Right cardiac atrium (tissue), 5 donors: ENCODE data around the gene ARID3C. TPM values are rescaled to one million over a fixed set of nuclear protein-coding genes. Genes with fewer than 3 reads are reported as not detected.
A peak's percentile ranks its signal among the peaks of the same experiment; 100 is the strongest.

Experiments
- ATAC-seq, 2 donors: fragments of 200-7000 bp; cut with Tn5 transposase; one replicate each; pipeline versions ENCODE4 v1.8.0 to v1.9.1; 2020; ENCODE audit warnings: moderate library complexity in 2 of 2, mild to moderate bottlenecking in 1 of 2
- DNase-seq, 3 donors: peaks; one replicate each; pipeline ENCODE4 v3.0.0-alpha.2; 2020
- H3K27ac ChIP-seq: one replicate; pipeline ENCODE4 v1.5.1; 2013; ENCODE audit warnings: mild to moderate bottlenecking, low read length, control low read depth, moderate library complexity
- H3K27me3 ChIP-seq: one replicate; pipeline ENCODE4 v1.6.1; 2013; ENCODE audit not compliant: control insufficient read depth, insufficient read depth
- H3K4me1 ChIP-seq: one replicate; pipeline ENCODE4 v1.6.1; 2013; ENCODE audit warnings: low read length; ENCODE audit not compliant: control insufficient read depth, insufficient read depth
- H3K4me3 ChIP-seq: one replicate; pipeline ENCODE4 v1.5.1; 2013; ENCODE audit warnings: low read length, control low read depth
- H3K9me3 ChIP-seq: one replicate; pipeline ENCODE4 v1.6.1; 2013; ENCODE audit warnings: low read length; ENCODE audit not compliant: control insufficient read depth
- WGBS: extraction: QIAGEN DNeasy Blood & Tissue Kit; methylation state at CpG from one replicate; pipeline ENCODE4 v1.1.7; 2013; 5-methylcytosine and 5-hydroxymethylcytosine counted together
- intact Hi-C, 4 donors: fragments of 100-400 bp; cut with DNase I; formaldehyde crosslinking; loops; one replicate each; pipeline versions ENCODE4 v1.11.0 to v1.14.0; 2022 to 2023
- polyA plus RNA-seq: library from polyadenylated mRNA; stranded (reverse); fragments of 200-250 nt; gene quantifications from one replicate; pipeline ENCODE4 v1.2.3, GENCODE V29; 2013
- total RNA-seq, 4 donors: library from RNA; stranded (reverse); fragmentation: NEBNext Ultra II Directional; extraction: Animal tissue kit (Norgen Biotek cat#: 25700); gene quantifications; one replicate each; pipeline ENCODE4 v1.2.1, GENCODE V29; 2021
- donor health status: healthy with polysubstance abuse.
- donor health status: DM: no; HTN: yes; CAD: no.
- donor health status: DM: no; HTN: no; CAD: no.
- donor health status: DM: no; HTN: yes; CAD: no; lungs with severe emphysema.
- donor health status: DM: yes; HTN: yes; CAD: no.

Gene ARID3C
- total and polyA plus RNA-seq, 5 donors = not detected

- no peaks in the 10 kb centered on the region for H3K9me3 ChIP-seq
- ATAC-seq = no peak
- H3K4me1 ChIP-seq = no peaks in the 10 kb centered on the region
- intact Hi-C loops = loop anchor here in 1 of 4 donors (10.0 kb wide), 1 partner anchor 68 kb away; no protein-coding TSS in a partner anchor
- H3K4me3 ChIP-seq = peak overlapping the region; percentile 49
- H3K27me3 ChIP-seq = no peaks in the 10 kb centered on the region
- no peak for DNase-seq
- 8% methylated on average over 23 of the region's 23 CpGs for WGBS
- peak overlapping the region; percentile 80 for H3K27ac ChIP-seq
These were observed 8.0 kb upstream of the ARID3C start for GRCh38 chr9:34636791-34637355.

- H3K4me1 ChIP-seq = no peaks in the 10 kb centered on the region
- 91% methylated on average over 14 of the region's 14 CpGs for WGBS
- no peaks in the 10 kb centered on the region for H3K9me3 ChIP-seq
- DNase-seq (peak in 1 of 3 donors; percentile 50), ATAC-seq (no peak)
- no peak overlapping the region for H3K27ac ChIP-seq
- H3K27me3 ChIP-seq = no peaks in the 10 kb centered on the region
- intact Hi-C loops = loop anchor here in 1 of 4 donors (10.0 kb wide), 1 partner anchor 69 kb away; no protein-coding TSS in a partner anchor
- H3K4me3 ChIP-seq = no peak overlapping the region
These were observed 6.7 kb upstream of the ARID3C start for GRCh38 chr9:34635556-34635955.

GRCh38 chr9:34634551-34635248 is 5.8 kb upstream of the ARID3C start:
- ATAC-seq = no peak
- intact Hi-C loops = loop anchor here in 1 of 4 donors (10.0 kb wide), 1 partner anchor 70 kb away; no protein-coding TSS in a partner anchor
- no peak overlapping the region for H3K4me3 ChIP-seq
- no peak overlapping the region for H3K27ac ChIP-seq
- no peaks in the 10 kb centered on the region for H3K27me3 ChIP-seq
- 70% methylated on average over 3 of the region's 3 CpGs for WGBS
- H3K4me1 ChIP-seq = no peaks in the 10 kb centered on the region
- no peaks in the 10 kb centered on the region for H3K9me3 ChIP-seq
- no peak for DNase-seq

- DNase-seq = peak; percentile 60 to 81 (median 81)
- intact Hi-C loops = loop anchor here in 1 of 4 donors (10.0 kb wide), 1 partner anchor 71 kb away; no protein-coding TSS in a partner anchor
These were observed 5.1 kb upstream of the ARID3C start for GRCh38 chr9:34633851-34634550.

GRCh38 chr9:34633166-34633565 is 4.3 kb upstream of the ARID3C start:
- 44% methylated on average over 5 of the region's 5 CpGs for WGBS
- H3K4me3 ChIP-seq = no peak overlapping the region
- ATAC-seq (no peak), DNase-seq (no peak)
- no peaks in the 10 kb centered on the region for H3K27me3 ChIP-seq
- H3K27ac ChIP-seq = no peak overlapping the region
- H3K4me1 ChIP-seq = no peaks in the 10 kb centered on the region
- intact Hi-C loops = loop anchor here in 1 of 4 donors (10.0 kb wide), 1 partner anchor 72 kb away; no protein-coding TSS in a partner anchor
- H3K9me3 ChIP-seq = no peaks in the 10 kb centered on the region

More at GRCh38 chr9:34633851-34634550, 5.1 kb upstream of the ARID3C start:
- Histone ChIP-seq H3K27me3 (no peaks in the 10 kb centered on the region), H3K27ac (no peak overlapping the region), H3K4me1 (no peaks in the 10 kb centered on the region), H3K4me3 (no peak overlapping the region), H3K9me3 (no peaks in the 10 kb centered on the region)
- 28% methylated on average over 3 of the region's 3 CpGs for WGBS
- ATAC-seq = peak; percentile 24

- DNase-seq = no peak
- 38% methylated on average over 5 of the region's 5 CpGs for WGBS
- intact Hi-C loops = loop anchor here in 1 of 4 donors (10.0 kb wide), 1 partner anchor 74 kb away; no protein-coding TSS in a partner anchor
- H3K27me3 ChIP-seq = no peaks in the 10 kb centered on the region
- H3K9me3 ChIP-seq = no peaks in the 10 kb centered on the region
- H3K4me1 ChIP-seq = no peaks in the 10 kb centered on the region
- H3K27ac ChIP-seq = no peak overlapping the region
- no peak overlapping the region for H3K4me3 ChIP-seq
- ATAC-seq = no peak
These were observed 1.7 kb upstream of the ARID3C start for GRCh38 chr9:34630402-34631154.

- WGBS = 29% methylated on average over 5 of the region's 5 CpGs
- DNase-seq = no peak
- Histone ChIP-seq H3K4me1 (no peaks in the 10 kb centered on the region), H3K4me3 (no peak overlapping the region), H3K27me3 (no peaks in the 10 kb centered on the region), H3K27ac (no peak overlapping the region), H3K9me3 (no peaks in the 10 kb centered on the region)
- intact Hi-C loops = no loop called here
- no peak for ATAC-seq
These were observed 584 bp upstream of the ARID3C start for GRCh38 chr9:34629491-34629808.

- no peaks in the 10 kb centered on the region for H3K27me3 ChIP-seq
- no peaks in the 10 kb centered on the region for H3K4me1 ChIP-seq
- no peak for DNase-seq
- 38% methylated on average over 20 of the region's 20 CpGs for WGBS
- no peaks in the 10 kb centered on the region for H3K9me3 ChIP-seq
- H3K4me3 ChIP-seq = peak overlapping the region; percentile 57
- no peak for ATAC-seq
- intact Hi-C loops = no loop called here
- no peak overlapping the region for H3K27ac ChIP-seq
These were observed 880 bp downstream of the ARID3C start for GRCh38 chr9:34627716-34628655.

- peaks cover 2% of the 10 kb centered on the region for H3K4me1 ChIP-seq
- intact Hi-C loops = no loop called here
- no peaks in the 10 kb centered on the region for H3K9me3 ChIP-seq
- ATAC-seq = no peak
- no peaks in the 10 kb centered on the region for H3K27me3 ChIP-seq
- DNase-seq = no peak
- H3K27ac ChIP-seq = no peak overlapping the region
- no peak overlapping the region for H3K4me3 ChIP-seq
- 65% methylated on average over 3 of the region's 3 CpGs for WGBS
These were observed 3.7 kb downstream of the ARID3C start for GRCh38 chr9:34625186-34625486.
